ENCODE data around the gene TENT4A.

GRCh38 chr5:6773342-6774035, 60.3 kb downstream of the TENT4A start:
- TF ChIP-seq CTCF (IDR thresholded peaks at IDR 0.05) (no peak), CREB1 (CRISPR knock-in tag; IDR thresholded peaks at IDR 0.05) (no peak), FOXJ3 (CRISPR knock-in tag; IDR thresholded peaks at IDR 0.05; ENCODE audit: borderline replicate concordance) (no peak), NR3C1 (CRISPR knock-in tag; conservative IDR thresholded peaks at IDR 0.05; ENCODE audit: low read depth) (no peak), SMAD4 (CRISPR knock-in tag; IDR thresholded peaks at IDR 0.05) (no peak), GRHL2 (CRISPR knock-in tag; IDR thresholded peaks at IDR 0.05; ENCODE audit: insufficient replicate concordance, severe bottlenecking) (no peak), ZNF138 (CRISPR knock-in tag; conservative IDR thresholded peaks at IDR 0.05) (no peak)
- TF ChIP-seq, protein P1, sequence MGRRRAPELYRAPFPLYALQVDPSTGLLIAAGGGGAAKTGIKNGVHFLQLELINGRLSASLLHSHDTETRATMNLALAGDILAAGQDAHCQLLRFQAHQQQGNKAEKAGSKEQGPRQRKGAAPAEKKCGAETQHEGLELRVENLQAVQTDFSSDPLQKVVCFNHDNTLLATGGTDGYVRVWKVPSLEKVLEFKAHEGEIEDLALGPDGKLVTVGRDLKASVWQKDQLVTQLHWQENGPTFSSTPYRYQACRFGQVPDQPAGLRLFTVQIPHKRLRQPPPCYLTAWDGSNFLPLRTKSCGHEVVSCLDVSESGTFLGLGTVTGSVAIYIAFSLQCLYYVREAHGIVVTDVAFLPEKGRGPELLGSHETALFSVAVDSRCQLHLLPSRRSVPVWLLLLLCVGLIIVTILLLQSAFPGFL (CRISPR knock-in tag; IDR thresholded peaks at IDR 0.05; ENCODE audit: borderline replicate concordance): no peak

All from WTC11 (cell line).